Right lobe of liver (tissue), 4 donors: ENCODE results near the gene CDC23.

Source experiments
- POLR2A ChIP-seq: fragments of 450-650 bp; IDR thresholded peaks from one replicate; pipeline ENCODE4 v1.6.1; 2017; ENCODE audit warnings: antibody characterized with exemption, mild to moderate bottlenecking
- TF ChIP-seq, protein P1 (sequence below), 4 donors: fragments of 200-600 bp in 3 of 4; fragments of 450-650 bp in 1 of 4; IDR thresholded peaks; one replicate each; pipeline versions ENCODE4 v1.5.1 to v1.8.0; 2016 to 2022; ENCODE audit warnings: antibody characterized with exemption in 4 of 4, mild to moderate bottlenecking in 2 of 4
- donor health status: DM: no; HTN: no; CAD: no.
- donor health status: DM: no; HTN: no; CAD: no.
- donor health status: DM: no; HTN: yes; CAD: no.

DNA sequence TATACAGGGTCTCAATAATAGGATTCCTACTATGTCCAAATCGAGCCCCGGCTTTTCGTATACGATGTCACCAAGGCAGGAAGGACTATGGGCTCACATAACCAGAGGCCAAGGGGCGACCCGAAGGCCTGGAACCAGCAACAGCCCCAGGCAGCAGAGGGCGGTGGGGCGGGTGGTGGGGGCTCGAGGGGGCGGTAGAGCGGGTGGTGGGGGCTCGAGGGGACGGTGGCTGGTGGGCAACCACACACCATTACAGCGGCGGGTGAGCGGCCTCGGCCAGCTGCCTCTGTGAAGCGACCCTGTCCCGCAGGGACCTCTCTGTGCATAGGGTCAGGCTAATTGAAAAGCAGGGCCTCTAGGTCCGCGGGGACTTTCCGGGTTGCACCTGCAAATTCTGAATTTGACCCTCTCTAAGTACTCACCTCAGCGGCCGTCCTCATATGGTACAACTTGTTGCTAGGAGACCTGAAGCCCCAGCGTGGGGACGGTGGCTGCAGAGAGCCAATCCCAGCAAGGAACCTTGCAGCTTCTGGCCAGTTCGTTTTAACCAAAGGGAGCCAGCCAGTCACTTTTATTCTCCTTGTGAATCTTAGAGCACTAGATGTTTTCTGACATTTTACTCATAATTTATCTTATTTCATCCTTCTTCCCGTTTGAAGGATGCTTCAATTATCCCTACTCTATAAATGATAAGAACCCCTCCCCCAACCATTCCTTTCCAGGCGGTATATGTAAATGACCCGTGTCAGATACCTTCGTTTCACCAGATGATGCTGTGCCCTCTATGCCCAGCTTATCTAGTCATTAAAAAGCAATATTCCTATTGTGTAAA is 74.0 kb downstream of the CDC23 start, which contains the start of gene NME5:
- TF ChIP-seq, protein P1, sequence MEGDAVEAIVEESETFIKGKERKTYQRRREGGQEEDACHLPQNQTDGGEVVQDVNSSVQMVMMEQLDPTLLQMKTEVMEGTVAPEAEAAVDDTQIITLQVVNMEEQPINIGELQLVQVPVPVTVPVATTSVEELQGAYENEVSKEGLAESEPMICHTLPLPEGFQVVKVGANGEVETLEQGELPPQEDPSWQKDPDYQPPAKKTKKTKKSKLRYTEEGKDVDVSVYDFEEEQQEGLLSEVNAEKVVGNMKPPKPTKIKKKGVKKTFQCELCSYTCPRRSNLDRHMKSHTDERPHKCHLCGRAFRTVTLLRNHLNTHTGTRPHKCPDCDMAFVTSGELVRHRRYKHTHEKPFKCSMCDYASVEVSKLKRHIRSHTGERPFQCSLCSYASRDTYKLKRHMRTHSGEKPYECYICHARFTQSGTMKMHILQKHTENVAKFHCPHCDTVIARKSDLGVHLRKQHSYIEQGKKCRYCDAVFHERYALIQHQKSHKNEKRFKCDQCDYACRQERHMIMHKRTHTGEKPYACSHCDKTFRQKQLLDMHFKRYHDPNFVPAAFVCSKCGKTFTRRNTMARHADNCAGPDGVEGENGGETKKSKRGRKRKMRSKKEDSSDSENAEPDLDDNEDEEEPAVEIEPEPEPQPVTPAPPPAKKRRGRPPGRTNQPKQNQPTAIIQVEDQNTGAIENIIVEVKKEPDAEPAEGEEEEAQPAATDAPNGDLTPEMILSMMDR (IDR thresholded peaks at IDR 0.05) = no peak
- TF ChIP-seq POLR2A = no peak
